IPS-NIHi11 (cell line): ENCODE measurements around the gene DDX39B.
A peak's percentile ranks its signal among the peaks of the same experiment; 100 is the strongest.
"Not testable (repeated sequence)": the region's sequence is repeated elsewhere in the genome, so short reads cannot be mapped to it uniquely, and the experiment has no call there.

Source experiments
- DNase-seq: peaks from one replicate; pipeline ENCODE4 v3.0.0; 2012; ENCODE audit warnings: mixed read lengths, low spot score

DDX39B gene

DNA sequence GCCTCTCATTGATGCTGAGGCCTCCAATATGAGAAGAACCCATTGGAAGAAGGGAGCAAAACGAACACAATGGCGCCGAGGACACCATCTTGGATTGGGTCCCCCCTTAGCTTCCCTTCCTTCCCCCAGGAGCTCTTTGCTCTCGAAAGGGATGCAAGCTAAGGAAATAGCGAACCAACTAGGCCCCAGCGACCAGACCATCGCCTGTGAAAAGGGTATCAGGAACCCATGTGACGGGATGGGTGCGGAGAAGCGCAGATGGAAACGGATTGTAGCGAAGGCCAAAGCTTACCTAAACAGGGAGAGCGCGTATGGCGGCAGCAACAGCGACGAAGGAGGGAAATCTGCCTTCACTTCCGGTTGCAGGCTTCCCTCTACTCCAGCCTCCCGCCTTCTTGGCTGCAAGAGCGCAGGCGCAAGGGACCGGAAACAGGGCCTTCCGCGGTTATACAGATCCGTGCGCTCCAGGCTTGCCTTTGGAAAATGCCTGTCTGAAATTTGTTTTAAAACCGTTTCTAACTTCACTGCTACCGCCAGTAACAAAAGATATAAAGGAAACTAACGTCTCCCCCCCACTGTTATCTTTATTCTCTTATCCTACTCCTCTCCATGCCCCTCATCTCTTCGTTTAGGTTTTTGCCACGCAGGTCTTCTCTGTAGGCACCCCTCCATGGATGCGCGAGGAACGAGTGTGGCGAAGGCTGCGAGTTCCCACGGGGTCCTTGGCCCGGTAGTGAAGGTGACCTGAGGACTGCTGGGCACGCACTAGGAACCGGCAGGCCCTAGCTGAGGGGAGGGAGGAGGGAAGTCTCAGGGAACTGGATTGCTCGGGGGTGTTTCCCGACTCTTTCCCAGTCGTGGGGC lies at the start of gene DDX39B:
DDX39B (minus strand) TSS at position 346 of the 864 bp plus-strand sequence. CDS start 1,471 bp downstream, outside the sequence.
- peak; percentile 92 for DNase-seq

DNA sequence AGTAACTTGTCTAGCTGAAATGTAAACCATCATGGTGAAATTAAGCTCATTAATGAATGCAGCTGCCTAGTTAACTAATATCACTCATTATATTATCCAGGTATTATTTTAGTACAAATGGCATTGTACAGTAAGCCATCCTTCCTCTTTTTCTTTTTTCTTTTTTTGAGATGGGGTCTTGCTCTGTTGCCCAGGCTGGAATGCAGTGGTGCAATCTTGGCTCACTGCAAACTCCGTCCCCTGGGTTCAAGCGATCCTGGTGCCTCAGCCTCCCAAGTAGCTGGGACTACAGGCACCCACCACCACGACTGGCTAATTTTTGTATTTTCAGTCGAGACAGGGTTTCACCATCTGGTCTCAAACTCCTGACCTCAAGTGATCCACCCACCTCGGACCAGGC lies 48.9 kb upstream of the DDX39B start:
- not testable (repeated sequence) for DNase-seq

DNA sequence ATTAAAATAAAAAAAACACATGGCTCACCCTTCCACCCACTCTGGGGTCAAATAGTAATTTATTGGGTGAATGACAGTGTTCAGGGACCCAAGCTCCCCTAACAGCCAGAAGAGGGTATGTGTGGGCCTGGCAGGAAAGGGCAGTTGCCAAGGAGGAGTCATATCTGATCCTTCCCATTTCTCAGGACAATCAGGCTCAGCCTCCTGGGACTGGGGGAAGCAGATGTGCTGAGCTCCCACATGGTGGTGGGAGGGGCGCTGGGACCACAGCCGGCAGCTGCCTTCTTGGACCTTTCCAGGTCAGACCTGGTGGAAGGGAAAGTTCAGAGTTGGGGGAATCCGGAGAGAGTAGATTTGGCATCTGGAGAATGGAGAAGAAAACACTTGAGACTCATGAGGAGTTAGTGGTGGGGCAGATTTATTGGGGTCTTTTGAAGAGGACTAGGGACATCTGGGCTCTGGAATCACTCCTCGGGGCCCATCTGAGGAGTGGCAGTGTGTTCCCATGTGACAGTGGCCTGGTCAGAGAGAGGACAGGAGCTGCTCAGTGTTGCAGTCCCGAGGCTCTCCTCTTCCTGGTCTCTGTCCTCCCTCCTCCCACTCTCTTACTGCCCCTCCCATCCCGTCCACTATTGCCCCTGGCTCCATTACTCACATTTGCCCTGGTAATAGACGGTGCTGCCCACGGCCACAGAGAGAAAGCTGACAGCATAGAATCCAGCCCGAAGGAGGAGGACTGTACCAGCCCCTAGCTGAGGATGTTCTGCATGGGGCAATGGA lies 47.3 kb upstream of the DDX39B start:
- no peak for DNase-seq

DNA sequence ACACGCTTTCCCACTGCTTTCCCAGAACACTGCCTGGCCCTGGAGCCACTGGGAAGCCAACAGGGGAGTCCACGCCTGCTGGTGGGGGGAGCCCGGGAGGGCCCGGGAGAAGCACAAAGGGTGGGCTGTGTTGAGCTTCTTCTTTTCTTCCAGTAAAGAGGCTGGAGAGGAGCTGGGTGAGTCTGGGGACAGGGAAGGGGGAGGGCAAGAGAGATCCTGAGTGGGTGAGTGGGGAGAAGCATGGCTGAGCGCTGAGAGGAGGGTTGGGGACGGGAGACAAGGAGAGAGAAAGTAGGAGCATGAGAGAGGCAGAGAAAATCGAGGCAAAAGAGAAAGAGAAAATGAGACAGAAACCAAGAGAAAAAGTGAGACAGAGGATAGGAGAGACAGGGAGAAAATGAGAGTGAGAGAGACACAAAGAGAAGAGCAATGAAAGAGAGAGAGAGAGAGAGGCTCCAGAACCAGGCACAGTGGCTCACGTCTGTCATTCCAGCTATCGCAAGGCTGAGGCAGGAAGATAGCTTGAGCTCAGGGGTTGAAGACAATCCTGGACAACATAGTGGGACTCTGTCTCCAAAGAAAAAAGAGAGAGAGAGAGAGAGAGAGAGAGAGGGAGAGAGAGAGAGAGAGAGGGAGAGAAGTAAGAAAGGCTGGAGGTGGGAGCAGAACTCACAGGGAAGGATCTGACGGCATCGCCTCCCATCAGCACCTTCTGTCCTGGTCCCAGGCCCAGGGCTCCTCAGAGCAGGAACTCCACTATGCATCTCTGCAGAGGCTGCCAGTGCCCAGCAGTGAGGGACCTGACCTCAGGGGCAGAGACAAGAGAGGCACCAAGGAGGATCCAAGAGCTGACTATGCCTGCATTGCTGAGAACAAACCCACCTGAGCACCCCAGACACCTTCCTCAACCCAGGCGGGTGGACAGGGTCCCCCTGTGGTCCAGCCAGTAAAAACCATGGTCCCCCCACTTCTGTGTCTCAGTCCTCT lies 46.3 kb upstream of the DDX39B start:
- no peak for DNase-seq

DNA sequence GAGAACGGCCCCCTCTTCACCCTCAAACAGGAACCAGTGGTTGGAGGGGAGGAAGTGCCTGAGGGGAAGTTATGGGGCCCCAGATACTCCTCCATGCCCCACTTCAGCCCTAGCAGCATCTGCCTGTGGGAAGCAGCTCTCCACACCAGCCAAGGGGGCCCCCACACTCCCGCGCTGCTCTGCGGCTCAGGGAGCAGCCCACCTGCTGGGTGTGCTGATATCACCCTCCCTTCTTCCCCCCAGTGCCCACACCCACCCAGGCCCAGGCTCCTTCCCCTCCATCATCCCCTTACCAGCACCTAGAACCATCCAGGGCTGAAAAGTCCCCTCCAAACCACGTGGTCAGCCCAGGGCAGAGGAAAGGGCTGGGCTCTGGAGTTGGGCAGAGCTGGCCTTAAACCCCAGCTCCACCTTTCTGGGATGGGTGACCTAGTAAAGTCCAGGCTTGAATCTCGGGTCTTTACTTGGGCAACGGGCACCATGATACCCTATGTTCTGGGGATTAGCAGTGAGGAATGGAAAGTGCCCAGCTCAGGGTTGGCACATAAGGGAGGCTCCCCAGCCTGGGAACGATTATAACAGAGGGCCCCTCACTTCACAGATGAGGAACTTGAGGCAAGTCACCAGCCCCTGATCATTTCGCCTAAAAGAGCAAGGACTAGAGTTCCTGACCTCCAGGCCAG lies 44.9 kb upstream of the DDX39B start:
- DNase-seq = no peak

DNA sequence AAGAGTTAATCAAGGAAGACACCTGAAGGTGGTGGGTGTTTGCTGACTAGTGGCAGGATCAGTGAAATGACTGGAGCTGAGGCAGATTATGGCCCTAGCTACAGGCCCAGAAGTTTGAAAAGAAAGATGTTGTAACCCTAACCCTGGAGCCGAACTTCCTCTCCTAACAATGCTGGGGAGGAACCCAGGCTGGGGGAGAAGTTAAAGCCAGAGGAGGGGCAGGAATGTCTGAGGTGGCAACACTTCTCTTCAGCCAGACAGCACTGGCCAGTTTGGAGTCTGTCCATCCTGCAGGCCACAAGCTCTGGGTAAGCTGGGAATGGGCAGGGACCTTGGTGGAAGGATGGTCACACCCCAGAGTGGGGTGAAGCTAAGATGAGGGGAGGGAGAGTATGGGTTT lies 44.2 kb upstream of the DDX39B start, which contains the start of gene LST1:
LST1 (plus strand) TSS at position 270 of the 400 bp plus-strand sequence. CDS start 1,023 bp downstream, outside the sequence.
- DNase-seq = no peak

DNA sequence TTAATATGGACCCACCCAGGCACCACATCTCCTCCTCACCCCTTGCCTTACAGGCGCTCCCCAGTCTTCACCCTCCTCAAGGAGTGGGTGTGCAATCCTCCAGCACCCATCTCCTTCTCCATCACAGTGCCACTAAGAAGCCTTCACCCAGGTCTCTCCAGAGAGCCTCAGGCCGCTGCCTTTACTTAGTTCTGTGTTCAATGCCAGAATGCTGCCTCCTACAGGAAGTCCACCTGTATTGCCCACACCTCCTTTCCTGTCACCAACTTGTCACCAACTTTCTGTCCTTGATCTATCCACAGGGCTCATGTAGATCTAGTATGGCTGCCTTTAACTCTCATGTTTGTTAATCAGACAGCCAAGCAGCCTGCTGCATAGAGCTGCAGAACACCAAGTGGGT lies 43.7 kb upstream of the DDX39B start:
- peak; percentile 58 for DNase-seq

DNA sequence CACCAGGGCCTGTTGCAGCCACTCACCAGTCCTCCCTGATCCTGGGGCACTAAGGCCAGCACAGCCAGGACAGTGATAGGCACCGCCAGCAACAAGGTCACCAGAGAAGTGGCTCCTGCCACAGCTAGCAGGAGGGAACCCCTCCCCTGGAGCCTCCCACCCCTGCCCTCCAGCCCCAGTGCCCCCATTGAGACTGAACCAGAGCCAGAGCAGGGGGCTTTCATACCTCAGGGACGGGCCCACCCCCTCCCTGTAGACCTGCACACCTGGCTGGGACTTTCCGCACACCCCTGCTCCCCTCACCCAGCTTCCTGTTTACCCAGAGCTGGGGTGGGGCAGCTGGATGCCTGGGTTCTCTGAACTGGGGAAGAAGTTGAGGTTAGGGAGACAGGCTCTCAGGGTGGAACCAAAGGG lies 40.4 kb upstream of the DDX39B start, which contains the start of gene LTB:
LTB (minus strand) TSS at position 195 of the 414 bp plus-strand sequence; CDS start at position 188, 7 bp downstream.
- no peak for DNase-seq

DNA sequence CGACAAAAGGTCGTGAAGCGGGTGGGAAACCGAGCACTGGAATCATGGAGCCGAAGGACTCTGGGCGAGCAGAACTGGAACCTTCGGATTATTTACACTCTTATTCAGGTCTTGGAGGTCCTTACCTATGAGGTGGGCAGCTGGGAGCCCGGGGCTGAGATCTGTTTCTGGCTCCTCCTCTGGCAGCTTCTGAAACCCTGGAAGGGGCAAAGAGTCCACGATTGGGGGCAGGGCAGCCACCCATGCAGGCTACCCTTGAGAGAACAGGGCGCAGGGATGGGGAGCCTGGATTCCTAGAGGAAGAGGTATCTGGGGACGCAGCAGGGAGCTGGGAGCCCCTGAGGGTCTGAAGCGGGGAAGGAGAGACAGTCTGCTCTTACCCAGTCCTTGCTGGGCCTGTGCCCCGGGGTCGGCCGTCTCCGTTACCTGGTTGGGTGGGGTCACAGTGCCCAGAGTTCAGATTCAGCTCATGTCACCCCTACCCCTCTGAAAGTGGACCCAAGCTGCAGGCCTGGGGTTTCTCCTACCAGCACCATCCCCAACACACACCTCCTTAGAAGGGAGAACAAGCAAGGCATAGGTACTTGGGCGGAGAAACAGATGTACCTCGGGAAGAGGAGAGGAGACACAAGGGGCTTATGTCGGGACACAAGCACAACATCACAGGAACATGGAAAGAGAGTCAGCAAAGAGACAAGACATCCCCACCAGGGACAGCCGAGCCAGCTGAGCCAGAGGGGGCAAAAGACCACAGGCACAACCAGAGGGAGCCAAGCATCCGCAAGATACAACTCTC lies 39.8 kb upstream of the DDX39B start:
- no peak for DNase-seq

DNA sequence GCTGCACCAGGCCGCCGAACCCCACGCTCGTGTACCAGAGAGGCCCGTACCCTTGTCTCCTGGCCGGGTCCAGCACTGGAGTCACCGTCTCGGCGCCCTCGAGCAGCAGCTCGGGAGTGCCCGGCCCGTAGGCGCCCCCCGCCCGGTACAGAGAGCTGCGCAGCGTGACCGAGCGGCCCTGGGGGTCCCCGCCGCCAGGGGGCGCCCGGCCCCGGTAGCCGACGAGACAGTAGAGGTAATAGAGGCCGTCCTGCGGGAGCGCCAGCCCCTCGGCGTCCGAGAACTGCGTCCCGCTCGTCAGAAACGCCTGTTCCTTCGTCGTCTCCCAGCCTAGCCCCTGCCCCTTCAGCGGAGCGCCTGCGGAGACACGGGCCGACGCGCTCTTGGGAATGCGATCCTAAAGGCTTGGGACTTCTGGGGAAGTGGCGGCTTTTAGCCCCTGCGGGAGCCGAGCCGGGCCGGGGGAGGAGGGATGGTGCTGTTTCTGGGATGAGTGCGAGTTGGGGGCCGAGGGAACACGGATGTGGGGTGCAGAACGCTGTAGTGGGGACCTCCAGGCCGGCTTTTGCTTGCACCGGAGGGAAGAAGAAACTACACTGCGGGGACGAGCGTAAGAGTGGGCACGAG lies 39.1 kb upstream of the DDX39B start:
- DNase-seq = peak; percentile 95

DNA sequence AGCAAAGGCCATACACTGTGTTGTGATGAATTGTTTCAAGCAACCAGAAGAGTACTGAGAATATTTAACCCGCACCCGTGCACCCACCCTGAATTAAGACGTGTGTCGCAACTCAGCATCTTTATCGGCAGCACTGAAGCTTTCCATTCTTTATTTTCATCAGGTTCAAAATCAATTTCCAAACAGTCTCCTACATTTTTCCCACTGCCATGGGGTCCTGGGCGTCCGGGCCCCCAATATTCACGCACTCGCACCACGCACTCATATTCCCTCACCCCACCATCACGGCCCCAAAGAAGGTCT lies 38.6 kb upstream of the DDX39B start:
- no peak for DNase-seq

DNA sequence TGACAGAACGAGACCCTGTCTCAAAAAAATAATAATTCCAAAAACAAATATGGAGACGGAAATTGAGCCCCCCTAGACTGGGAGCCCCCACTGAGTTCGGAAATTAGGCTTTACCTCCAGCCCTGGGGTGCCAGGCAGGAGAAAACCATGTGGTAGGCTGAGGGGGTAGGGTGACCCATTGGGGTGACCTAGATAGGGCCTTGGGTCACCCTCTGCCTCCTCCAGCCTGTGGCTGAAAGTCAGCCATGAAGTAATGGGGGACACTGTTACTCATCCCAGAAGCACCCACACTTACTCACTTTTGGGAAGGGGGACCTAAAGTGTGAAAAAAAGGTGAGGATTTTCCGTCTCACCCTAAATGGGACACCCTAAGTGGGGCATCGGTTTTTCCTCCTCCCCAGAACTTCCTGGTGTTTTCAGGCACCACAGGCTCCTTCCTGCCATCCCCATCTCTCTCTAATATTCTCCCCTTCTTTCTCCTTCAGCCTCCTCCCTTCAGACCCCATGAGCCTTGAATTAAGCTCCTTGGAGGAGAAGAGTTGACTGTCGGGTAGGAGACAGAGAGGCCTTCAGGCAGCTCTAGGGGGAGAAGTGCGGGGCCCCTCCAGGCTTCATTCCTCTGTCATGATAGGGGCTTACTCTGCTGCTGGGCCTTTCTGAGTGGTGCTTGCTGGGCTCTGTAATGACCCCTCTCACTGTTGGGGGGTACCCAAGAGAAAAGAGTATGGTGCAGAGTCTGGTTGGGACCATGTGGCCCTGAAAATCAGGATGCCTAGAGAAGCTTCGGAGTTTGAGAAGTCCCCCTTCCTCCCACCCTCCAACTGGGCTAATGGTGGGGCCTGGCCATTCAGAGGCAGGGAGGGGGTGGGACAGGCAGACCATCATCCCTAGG lies 38.0 kb upstream of the DDX39B start:
- no peak for DNase-seq

DNA sequence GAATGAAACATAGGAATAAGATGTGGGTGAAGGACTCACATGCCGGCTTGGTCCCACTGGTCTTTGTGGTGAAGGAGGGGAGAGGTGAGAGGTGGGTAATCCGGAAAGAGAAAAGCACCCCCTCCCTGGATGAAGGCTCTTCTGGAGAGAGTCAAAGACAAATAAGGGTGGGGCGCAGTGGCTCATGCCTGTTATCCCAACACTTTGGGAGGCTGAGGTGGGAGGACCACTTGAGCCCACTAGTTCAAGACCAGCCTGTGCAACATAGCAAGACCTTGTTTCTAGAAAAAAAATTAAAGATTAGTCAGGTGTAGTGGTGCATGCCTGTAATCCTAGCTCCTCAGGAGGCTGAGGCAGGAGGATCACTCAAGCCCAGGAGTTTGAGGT lies 37.3 kb upstream of the DDX39B start:
- DNase-seq = no peak

DNA sequence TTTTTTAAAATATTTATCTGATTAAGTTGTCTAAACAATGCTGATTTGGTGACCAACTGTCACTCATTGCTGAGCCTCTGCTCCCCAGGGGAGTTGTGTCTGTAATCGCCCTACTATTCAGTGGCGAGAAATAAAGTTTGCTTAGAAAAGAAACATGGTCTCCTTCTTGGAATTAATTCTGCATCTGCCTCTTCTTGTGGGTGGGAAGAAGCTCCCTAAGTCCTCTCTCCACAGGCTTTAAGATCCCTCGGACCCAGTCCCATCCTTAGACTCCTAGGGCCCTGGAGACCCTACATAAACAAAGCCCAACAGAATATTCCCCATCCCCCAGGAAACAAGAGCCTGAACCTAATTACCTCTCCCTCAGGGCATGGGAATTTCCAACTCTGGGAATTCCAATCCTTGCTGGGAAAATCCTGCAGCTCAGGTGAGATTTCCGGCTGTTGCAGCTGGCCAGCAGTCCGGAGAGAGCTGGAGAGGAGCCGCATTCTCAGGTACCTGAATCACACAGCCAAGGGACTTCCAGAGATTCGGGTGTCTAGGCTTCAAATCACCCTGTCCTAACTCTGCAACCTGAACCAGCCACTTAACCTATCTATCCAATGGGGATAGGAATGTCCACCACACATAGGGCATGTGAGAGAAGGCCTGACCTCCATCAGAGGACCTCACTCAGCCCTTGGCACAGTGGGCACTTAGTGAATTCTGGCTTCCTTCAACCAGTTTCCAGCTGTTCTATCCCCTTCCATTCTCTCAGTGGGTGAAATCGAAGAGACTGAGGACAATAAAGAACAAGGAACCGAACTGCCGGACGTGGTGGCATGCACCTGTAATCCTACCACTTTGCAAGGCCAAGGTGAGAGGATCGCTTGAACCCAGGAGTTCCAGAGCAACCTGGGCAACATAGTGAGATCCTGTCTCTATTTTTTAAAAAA lies 36.6 kb upstream of the DDX39B start:
- no peak for DNase-seq

DNA sequence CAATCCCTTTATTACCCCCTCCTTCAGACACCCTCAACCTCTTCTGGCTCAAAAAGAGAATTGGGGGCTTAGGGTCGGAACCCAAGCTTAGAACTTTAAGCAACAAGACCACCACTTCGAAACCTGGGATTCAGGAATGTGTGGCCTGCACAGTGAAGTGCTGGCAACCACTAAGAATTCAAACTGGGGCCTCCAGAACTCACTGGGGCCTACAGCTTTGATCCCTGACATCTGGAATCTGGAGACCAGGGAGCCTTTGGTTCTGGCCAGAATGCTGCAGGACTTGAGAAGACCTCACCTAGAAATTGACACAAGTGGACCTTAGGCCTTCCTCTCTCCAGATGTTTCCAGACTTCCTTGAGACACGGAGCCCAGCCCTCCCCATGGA lies 35.8 kb upstream of the DDX39B start:
- no peak for DNase-seq

DNA sequence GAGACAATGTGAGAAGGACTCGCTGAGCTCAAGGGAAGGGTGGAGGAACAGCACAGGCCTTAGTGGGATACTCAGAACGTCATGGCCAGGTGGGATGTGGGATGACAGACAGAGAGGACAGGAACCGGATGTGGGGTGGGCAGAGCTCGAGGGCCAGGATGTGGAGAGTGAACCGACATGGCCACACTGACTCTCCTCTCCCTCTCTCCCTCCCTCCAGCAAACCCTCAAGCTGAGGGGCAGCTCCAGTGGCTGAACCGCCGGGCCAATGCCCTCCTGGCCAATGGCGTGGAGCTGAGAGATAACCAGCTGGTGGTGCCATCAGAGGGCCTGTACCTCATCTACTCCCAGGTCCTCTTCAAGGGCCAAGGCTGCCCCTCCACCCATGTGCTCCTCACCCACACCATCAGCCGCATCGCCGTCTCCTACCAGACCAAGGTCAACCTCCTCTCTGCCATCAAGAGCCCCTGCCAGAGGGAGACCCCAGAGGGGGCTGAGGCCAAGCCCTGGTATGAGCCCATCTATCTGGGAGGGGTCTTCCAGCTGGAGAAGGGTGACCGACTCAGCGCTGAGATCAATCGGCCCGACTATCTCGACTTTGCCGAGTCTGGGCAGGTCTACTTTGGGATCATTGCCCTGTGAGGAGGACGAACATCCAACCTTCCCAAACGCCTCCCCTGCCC lies 35.2 kb upstream of the DDX39B start:
- DNase-seq = no peak
